ENCODE data around the gene JPH2. TPM values are rescaled to one million over a fixed set of nuclear protein-coding genes. Genes with fewer than 3 reads are reported as not detected.

The JPH2 gene
- total RNA-seq, 6 donors from 2014 or later, result 3.5 to 9.2 (median 5.0) TPM

GRCh38 chr20:44174996-44175765 lies 11.8 kb downstream of the JPH2 start:
- no peak overlapping the region for H3K27ac ChIP-seq
- ATAC-seq (ENCODE audit: low FRiP score in 2 of 2) (no peak), DNase-seq (no peak)
- H3K4me3 ChIP-seq, result no peak overlapping the region
- H3K9me3 ChIP-seq, result no peaks in the 10 kb centered on the region
- 92 to 96% methylated on average over 7 to 13 of the region's 13 CpGs for WGBS, 2 donors
- H3K27me3 ChIP-seq, result no peaks in the 10 kb centered on the region
- TF ChIP-seq POLR2AphosphoS5 (IDR thresholded peaks at IDR 0.05), result no peak
- no peaks in the 10 kb centered on the region for H3K36me3 ChIP-seq
- peaks cover 0 to 4% (median 2%) of the 10 kb centered on the region in 4 donors for H3K4me1 ChIP-seq

- Histone ChIP-seq H3K9me3 (no peaks in the 10 kb centered on the region), H3K4me1 (peaks cover 0 to 4% (median 2%) of the 10 kb centered on the region in 4 donors), H3K36me3 (no peaks in the 10 kb centered on the region), H3K27me3 (no peaks in the 10 kb centered on the region), H3K27ac (no peak overlapping the region), H3K4me3 (no peak overlapping the region)
- 71 to 72% methylated on average over 8 of the region's 8 CpGs for WGBS, 2 donors
- no peak for ATAC-seq (ENCODE audit: low FRiP score in 2 of 2)
- no peak for DNase-seq
- TF ChIP-seq POLR2A (IDR thresholded peaks at IDR 0.05) (no peak), EP300 (IDR thresholded peaks at IDR 0.05) (no peak), POLR2AphosphoS5 (IDR thresholded peaks at IDR 0.05) (no peak), CTCF (IDR thresholded peaks at IDR 0.05) (no peak)
These were observed 13.1 kb downstream of the JPH2 start for GRCh38 chr20:44173846-44174245.

GRCh38 chr20:44173116-44173515 lies 13.9 kb downstream of the JPH2 start:
- Histone ChIP-seq H3K27ac (no peak overlapping the region), H3K9me3 (no peaks in the 10 kb centered on the region), H3K36me3 (no peaks in the 10 kb centered on the region), H3K4me3 (no peak overlapping the region), H3K4me1 (peaks cover 0 to 4% (median 2%) of the 10 kb centered on the region in 4 donors), H3K27me3 (no peaks in the 10 kb centered on the region)
- WGBS, 2 donors, result 77 to 79% methylated on average over 5 of the region's 5 CpGs
- no peak for ATAC-seq (ENCODE audit: low FRiP score in 2 of 2)
- TF ChIP-seq CTCF (IDR thresholded peaks at IDR 0.05) (no peak), EP300 (IDR thresholded peaks at IDR 0.05) (no peak), POLR2AphosphoS5 (IDR thresholded peaks at IDR 0.05) (no peak), POLR2A (IDR thresholded peaks at IDR 0.05) (no peak)
- DNase-seq, result no peak

- 90% methylated on average over 2 of the region's 2 CpGs for WGBS, 2 donors
- no peaks in the 10 kb centered on the region for H3K9me3 ChIP-seq
- no peaks in the 10 kb centered on the region for H3K36me3 ChIP-seq
- TF ChIP-seq EP300 (IDR thresholded peaks at IDR 0.05), result no peak
- no peak for TF ChIP-seq POLR2AphosphoS5 (IDR thresholded peaks at IDR 0.05)
- no peak for TF ChIP-seq POLR2A (IDR thresholded peaks at IDR 0.05)
- TF ChIP-seq CTCF (IDR thresholded peaks at IDR 0.05), result no peak
- no peak for DNase-seq
- no peaks in the 10 kb centered on the region for H3K27me3 ChIP-seq
- H3K4me3 ChIP-seq, result no peak overlapping the region
- H3K4me1 ChIP-seq, result peaks cover 0 to 4% (median 2%) of the 10 kb centered on the region in 4 donors
- H3K27ac ChIP-seq, result no peak overlapping the region
- no peak for ATAC-seq (ENCODE audit: low FRiP score in 2 of 2)
These were observed 14.4 kb downstream of the JPH2 start for GRCh38 chr20:44172572-44172950.

- Histone ChIP-seq H3K36me3 (no peaks in the 10 kb centered on the region), H3K9me3 (no peaks in the 10 kb centered on the region), H3K27ac (no peak overlapping the region), H3K4me3 (no peak overlapping the region), H3K4me1 (no peaks in the 10 kb centered on the region), H3K27me3 (no peaks in the 10 kb centered on the region)
- DNase-seq, result no peak
- WGBS, 2 donors, result 64 to 65% methylated on average over 6 of the region's 6 CpGs
- TF ChIP-seq CTCF (IDR thresholded peaks at IDR 0.05) (no peak), POLR2AphosphoS5 (IDR thresholded peaks at IDR 0.05) (no peak), POLR2A (IDR thresholded peaks at IDR 0.05) (no peak), EP300 (IDR thresholded peaks at IDR 0.05) (no peak)
- no peak for ATAC-seq (ENCODE audit: low FRiP score in 2 of 2)
These were observed 15.0 kb downstream of the JPH2 start for GRCh38 chr20:44171775-44172571.
